HCT116 (cell line): ENCODE data around the gene ACBD4. TPM values are rescaled to one million over a fixed set of nuclear protein-coding genes. Genes with fewer than 3 reads are reported as not detected.

Source experiments
- ATAC-seq: fragments of 200-7000 bp; cut with Tn5 transposase; 2 replicates; pipeline ENCODE4 v1.9.1; 2020; ENCODE audit warnings: mild to moderate bottlenecking, moderate library complexity
- BruUV-seq: library from RNA; stranded (reverse); fragments of 400-500 nt; replicated peaks from 2 replicates; lab custom pipeline; 2021; lab: Mats Ljungman, UMichigan
- CTCF ChIA-PET: fragments of 300-600 bp; sonication (Branson Sonifier 250); formaldehyde crosslinking; loops from one replicate; lab custom pipeline; 2021; ENCODE audit warnings: antibody characterized with exemption; lab: Charles Lee
- POLR2A ChIA-PET: fragments of 300-600, 350-600 bp; sonication (Branson Sonifier 250); formaldehyde crosslinking; loops from one replicate; lab custom pipeline; 2021; ENCODE audit warnings: antibody characterized with exemption; lab: Charles Lee
- RAD21 ChIA-PET, 2 experiments: fragments of 300-600 bp; sonication (Branson Sonifier 250); formaldehyde crosslinking; loops; one replicate each; lab custom pipeline; 2023; ENCODE audit warnings: low total read pairs in 2 of 2; ENCODE audit not compliant: uncharacterized antibody in 2 of 2, unreplicated experiment in 2 of 2, low non-redundant PET in 1 of 2; lab: Charles Lee
- DNase-seq: peaks from one replicate; pipeline ENCODE4 v3.0.0-alpha.2; 2010; ENCODE audit warnings: low read depth, low spot score
- H2AFZ ChIP-seq: fragments of 200-600 bp; shearing (Covaris generic), sonication (generic); 2 replicates; pipeline ENCODE4 v1.6.1; 2017; ENCODE audit warnings: low read depth, mixed run types, mixed read lengths, antibody characterized with exemption, low read length; ENCODE audit not compliant: poor library complexity, severe bottlenecking
- H3K27ac ChIP-seq: 2 replicates; pipeline ENCODE4 v1.5.1; 2012; ENCODE audit warnings: low read depth, low read length
- H3K27me3 ChIP-seq: fragments of 200-600 bp; sonication (generic); 2 replicates; pipeline ENCODE4 v1.6.1; 2016; ENCODE audit warnings: mixed run types, low read length, mixed read lengths; ENCODE audit not compliant: insufficient read depth
- H3K36me3 ChIP-seq, 2 experiments: fragments of 200-500 bp in 1 of 2; fragments of 200-600 bp in 1 of 2; sonication (Bioruptor generic) in 1 of 2; sonication (generic) in 1 of 2; 2 replicates each; pipeline versions ENCODE4 v1.5.1 to v1.6.1; 2014 to 2016; ENCODE audit warnings: low read length in 2 of 2, inconsistent platforms in 1 of 2, mixed read lengths in 1 of 2, mixed run types in 1 of 2; ENCODE audit not compliant: insufficient read depth in 2 of 2, control insufficient read depth in 1 of 2
- H3K4me1 ChIP-seq, 2 experiments: fragments of 200-600 bp in 1 of 2; sonication (generic) in 1 of 2; 2 replicates each; pipeline versions ENCODE4 v1.5.1 to v1.6.1; 2012 to 2017; ENCODE audit warnings: low read length in 2 of 2, inconsistent platforms in 1 of 2, mild to moderate bottlenecking in 1 of 2, mixed read lengths in 1 of 2, mixed run types in 1 of 2, moderate library complexity in 1 of 2; ENCODE audit not compliant: insufficient read depth in 2 of 2, control insufficient read depth in 1 of 2
- H3K4me2 ChIP-seq: fragments of 200-600 bp; sonication (generic); 2 replicates; pipeline ENCODE4 v1.6.1; 2017; ENCODE audit warnings: mixed run types, low read length, mixed read lengths
- H3K4me3 ChIP-seq, 2 experiments: fragments of 200-600 bp in 1 of 2; sonication (generic) in 1 of 2; replicated peaks in 1 of 2; 2 replicates each; pipeline ENCODE4 v1.5.1; 2011 to 2016; ENCODE audit warnings: low read length in 2 of 2, control low read depth in 1 of 2, low read depth in 1 of 2, mild to moderate bottlenecking in 1 of 2, mixed read lengths in 1 of 2, mixed run types in 1 of 2
- H3K79me2 ChIP-seq: fragments of 200-600 bp; sonication (generic); 2 replicates; pipeline ENCODE4 v1.6.1; 2017; ENCODE audit warnings: mild to moderate bottlenecking, mixed run types, low read length, moderate library complexity, mixed read lengths; ENCODE audit not compliant: insufficient read depth
- H3K9ac ChIP-seq: fragments of 200-600 bp; sonication (generic); 2 replicates; pipeline ENCODE4 v1.6.1; 2016; ENCODE audit warnings: low read length, mixed read lengths
- H3K9me2 ChIP-seq: fragments of 200-600 bp; sonication (generic), shearing (Covaris generic); 2 replicates; pipeline ENCODE4 v1.6.1; 2017; ENCODE audit warnings: mixed run types, mild to moderate bottlenecking, moderate library complexity; ENCODE audit not compliant: insufficient read depth
- H3K9me3 ChIP-seq, 2 experiments: fragments of 200-500 bp in 1 of 2; fragments of 200-600 bp in 1 of 2; sonication (Bioruptor generic) in 1 of 2; sonication (generic) in 1 of 2; 2 replicates each; pipeline ENCODE4 v1.6.1; 2014 to 2017; ENCODE audit warnings: low read length in 2 of 2, mixed read lengths in 2 of 2, inconsistent platforms in 1 of 2, low read depth in 1 of 2, mild to moderate bottlenecking in 1 of 2, mixed run types in 1 of 2, moderate library complexity in 1 of 2; ENCODE audit not compliant: control insufficient read depth in 1 of 2, insufficient read depth in 1 of 2
- H4K20me1 ChIP-seq: fragments of 200-600 bp; sonication (generic), shearing (Covaris generic); 2 replicates; pipeline ENCODE4 v1.6.1; 2017; ENCODE audit warnings: mixed run types, mild to moderate bottlenecking, moderate library complexity; ENCODE audit not compliant: insufficient read depth
- ELF1 ChIP-seq: IDR thresholded peaks from 2 replicates; pipeline ENCODE4 v1.6.1; 2012; ENCODE audit warnings: low read depth, borderline replicate concordance
- EZH2 ChIP-seq: fragments of 200-600 bp; sonication (generic); IDR thresholded peaks from 2 replicates; pipeline ENCODE4 v1.6.1; 2017; ENCODE audit warnings: antibody characterized with exemption, mixed run types
- JUND ChIP-seq: IDR thresholded peaks from 2 replicates; pipeline ENCODE4 v1.6.1; 2012
- SRF ChIP-seq: IDR thresholded peaks from 2 replicates; pipeline ENCODE4 v1.6.1; 2012; ENCODE audit warnings: low read depth
- TCF7L2 ChIP-seq: IDR thresholded peaks from 2 replicates; pipeline ENCODE4 v1.7.0; 2011; ENCODE audit warnings: borderline replicate concordance, inconsistent platforms; ENCODE audit not compliant: insufficient read depth, insufficient read length; ENCODE audit errors: extremely low read depth
- ZNF274 ChIP-seq: fragments of 200-500 bp; sonication (Bioruptor generic); IDR thresholded peaks from 2 replicates; pipeline ENCODE4 v1.6.1; 2014; ENCODE audit warnings: mild to moderate bottlenecking, low read depth, low read length, inconsistent platforms
- intact Hi-C: fragments of 100-400 bp; cut with micrococcal nuclease; formaldehyde crosslinking; loops from 2 replicates; pipeline ENCODE4 v1.10.0; 2022
- total RNA-seq: library from RNA; stranded (reverse); gene quantifications from one replicate; pipeline ENCODE4 v1.2.1, GENCODE V29; 2021; ENCODE audit not compliant: unreplicated experiment
- TF ChIP-seq, protein P1 (sequence below): IDR thresholded peaks from 2 replicates; pipeline ENCODE4 v1.6.1; 2012
- TF ChIP-seq, protein P2 (sequence below), 3 experiments: fragments of 200-600 bp in 1 of 3; sonication (generic) in 1 of 3; IDR thresholded peaks in 2 of 3; conservative IDR thresholded peaks in 1 of 3; 2 replicates each; pipeline ENCODE4 v1.5.1; 2012 to 2017; ENCODE audit warnings: low read depth in 2 of 3, low read length in 2 of 3, antibody characterized with exemption in 1 of 3, borderline replicate concordance in 1 of 3, control low read depth in 1 of 3, mild to moderate bottlenecking in 1 of 3, mixed read lengths in 1 of 3, mixed run types in 1 of 3, moderate library complexity in 1 of 3; ENCODE audit not compliant: insufficient read depth in 1 of 3

ACBD4 gene
- total RNA-seq, 1 experiment from 2014 or later = 13.6 TPM

DNA sequence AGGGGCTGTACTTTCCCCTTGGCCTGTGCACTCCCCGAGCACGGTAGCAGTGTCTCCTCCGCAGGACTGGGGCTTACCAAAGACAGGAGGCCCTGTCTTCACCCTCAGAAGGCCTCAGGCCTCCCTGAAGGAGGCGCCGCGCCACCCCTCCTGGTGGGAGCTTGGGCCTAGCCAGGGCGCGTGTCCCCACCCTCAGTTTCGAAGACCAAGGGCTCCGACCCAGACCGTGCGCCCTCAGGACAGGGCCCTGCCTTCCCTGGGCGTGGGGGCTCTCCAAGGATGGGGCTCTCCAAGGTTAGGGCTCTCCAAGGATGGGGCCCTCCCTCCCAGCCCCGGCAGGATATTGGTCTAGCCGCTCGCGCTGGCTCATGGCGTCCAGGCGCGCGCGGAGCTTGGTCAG is 14.9 kb upstream of the ACBD4 start:
- Histone ChIP-seq H3K9me2 (no peaks in the 10 kb centered on the region), H3K36me3 (peaks cover 0 to 11% of the 10 kb centered on the region in 2 experiments; a peak in 2 of 4 replicates), H3K27me3 (no peaks in the 10 kb centered on the region), H3K4me2 (no peak overlapping the region), H2AFZ (no peak overlapping the region), H3K9ac (no peak overlapping the region), H3K4me3 (no peak overlapping the region), H3K9me3 (no peaks in the 10 kb centered on the region), H3K79me2 (peaks cover 34% of the 10 kb centered on the region), H3K27ac (no peak overlapping the region), H3K4me1 (peaks cover 39 to 42% of the 10 kb centered on the region in 2 experiments), H4K20me1 (no peaks in the 10 kb centered on the region)
- TF ChIP-seq ELF1 (no peak), ZNF274 (no peak), EZH2 (no peak), SRF (no peak), JUND (no peak), TCF7L2 (no peak)
- TF ChIP-seq, protein P1, sequence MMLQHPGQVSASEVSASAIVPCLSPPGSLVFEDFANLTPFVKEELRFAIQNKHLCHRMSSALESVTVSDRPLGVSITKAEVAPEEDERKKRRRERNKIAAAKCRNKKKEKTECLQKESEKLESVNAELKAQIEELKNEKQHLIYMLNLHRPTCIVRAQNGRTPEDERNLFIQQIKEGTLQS = no peak
- TF ChIP-seq, protein P2, sequence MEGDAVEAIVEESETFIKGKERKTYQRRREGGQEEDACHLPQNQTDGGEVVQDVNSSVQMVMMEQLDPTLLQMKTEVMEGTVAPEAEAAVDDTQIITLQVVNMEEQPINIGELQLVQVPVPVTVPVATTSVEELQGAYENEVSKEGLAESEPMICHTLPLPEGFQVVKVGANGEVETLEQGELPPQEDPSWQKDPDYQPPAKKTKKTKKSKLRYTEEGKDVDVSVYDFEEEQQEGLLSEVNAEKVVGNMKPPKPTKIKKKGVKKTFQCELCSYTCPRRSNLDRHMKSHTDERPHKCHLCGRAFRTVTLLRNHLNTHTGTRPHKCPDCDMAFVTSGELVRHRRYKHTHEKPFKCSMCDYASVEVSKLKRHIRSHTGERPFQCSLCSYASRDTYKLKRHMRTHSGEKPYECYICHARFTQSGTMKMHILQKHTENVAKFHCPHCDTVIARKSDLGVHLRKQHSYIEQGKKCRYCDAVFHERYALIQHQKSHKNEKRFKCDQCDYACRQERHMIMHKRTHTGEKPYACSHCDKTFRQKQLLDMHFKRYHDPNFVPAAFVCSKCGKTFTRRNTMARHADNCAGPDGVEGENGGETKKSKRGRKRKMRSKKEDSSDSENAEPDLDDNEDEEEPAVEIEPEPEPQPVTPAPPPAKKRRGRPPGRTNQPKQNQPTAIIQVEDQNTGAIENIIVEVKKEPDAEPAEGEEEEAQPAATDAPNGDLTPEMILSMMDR (IDR thresholded peaks at IDR 0.05 in 2 of 3, conservative IDR thresholded peaks at IDR 0.05 in 1 of 3; ENCODE audit: borderline replicate concordance in 1 of 3, insufficient read depth in 1 of 3, low read depth in 2 of 3, low read length in 2 of 3) = peak in 1 of 3 experiments; percentile 20; a peak in 1 of 6 replicates
- ChIA-PET POLR2A (no interaction called here), CTCF (interaction anchor here (1.0 kb wide), 1 partner anchor 12 kb away, joined by 3 read pairs; no protein-coding TSS in a partner anchor), RAD21 (no interaction called here)
- no peak for DNase-seq
- intact Hi-C loops = no loop called here
- no peak for ATAC-seq
- BruUV-seq = no TSS peak
